A549 treated with RU486 at 1 μM for 4 hours (cell line): Measurements from ENCODE around the gene PHKB. TPM values are rescaled to one million over a fixed set of nuclear protein-coding genes. Genes with fewer than 3 reads are reported as not detected.

Experiments used
- total RNA-seq: library from RNA; stranded (reverse); fragments of 200-300 nt; extraction: Qiagen RNA extraction; gene quantifications from 5 replicates; pipeline ENCODE4 v1.2.3, GENCODE V29; 2022; ENCODE audit warnings: low read depth

Gene PHKB
- 27.5 to 31.4 TPM (median 28.6 TPM) in 5 replicates for total RNA-seq

DNA sequence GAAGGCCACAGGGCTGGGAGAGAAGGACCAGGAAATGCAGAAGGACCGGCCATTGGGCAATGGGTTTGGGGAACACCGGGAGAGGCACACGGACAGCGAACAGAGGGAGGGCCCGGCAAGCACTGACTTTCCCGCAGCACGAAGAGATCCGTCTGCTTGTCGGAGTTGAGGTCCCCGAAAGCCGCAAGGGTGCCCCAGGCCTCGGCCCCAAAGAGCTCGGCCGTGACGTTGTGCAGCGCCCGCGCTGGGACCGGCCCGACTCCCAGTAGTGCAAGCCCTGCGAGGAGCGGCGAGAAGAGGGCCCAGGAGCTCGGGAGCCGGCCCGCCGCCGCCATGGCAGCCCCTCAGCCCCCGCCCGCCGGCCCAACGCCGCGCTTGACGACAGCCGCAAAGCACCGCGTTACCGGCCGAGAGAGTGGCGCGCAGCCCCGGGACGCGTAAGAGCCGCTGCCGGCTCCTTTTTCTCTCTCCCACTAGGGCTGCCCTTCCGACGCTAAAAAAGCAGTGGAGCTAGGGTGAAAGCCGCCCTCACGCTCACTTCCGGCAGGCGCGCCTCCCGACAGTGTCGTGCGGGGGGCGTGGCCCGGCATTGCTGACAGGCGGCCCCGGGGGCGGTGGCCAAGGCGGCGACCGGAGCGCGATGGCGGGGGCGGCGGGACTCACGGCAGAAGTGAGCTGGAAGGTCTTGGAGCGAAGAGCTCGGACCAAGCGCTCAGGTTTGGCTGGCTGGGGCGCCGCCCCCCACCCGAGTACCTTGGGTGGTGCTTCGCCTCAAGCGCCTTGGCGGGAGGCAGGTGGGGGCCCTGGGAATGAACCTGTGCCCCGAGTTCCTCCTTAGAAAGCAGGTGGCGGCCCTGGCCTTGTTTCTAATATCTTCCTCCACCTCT, at the start of gene PHKB, which contains the start of gene ITFG1:
PHKB (plus strand) TSS at position 621 of the 887 bp plus-strand sequence; CDS start at position 641, 20 bp downstream.
ITFG1 (minus strand) TSS at position 353 of the 887 bp plus-strand sequence; CDS start at position 335, 18 bp downstream.

Other genes starting within 250 kb of the PHKB start
- 25.4 to 43.9 TPM (median 41.1 TPM) in 5 replicates for gene ITFG1, start 268 bp upstream of the PHKB start, total RNA-seq